22Rv1 (cell line): ENCODE data around the gene CLEC16A.

ENCODE experiments used
- H3K27ac ChIP-seq: fragments of 450-650 bp; 2 replicates; pipeline ENCODE4 v1.5.1; 2017
- CTCF ChIP-seq: fragments of 450-650 bp; IDR thresholded peaks from 2 replicates; pipeline ENCODE4 v1.5.1; 2017; ENCODE audit warnings: mild to moderate bottlenecking
- ZFX ChIP-seq: fragments of 450-650 bp; IDR thresholded peaks from 2 replicates; pipeline ENCODE4 v1.6.1; 2017; ENCODE audit warnings: antibody characterized with exemption, borderline replicate concordance

CLEC16A gene

GRCh38 chr16:10980813-10981212, 36.4 kb downstream of the CLEC16A start:
- no peak for TF ChIP-seq ZFX
- TF ChIP-seq CTCF, result no peak

GRCh38 chr16:10981697-10982216, 37.4 kb downstream of the CLEC16A start:
- TF ChIP-seq CTCF (peak; percentile 57), ZFX (no peak)
- no peak overlapping the region for H3K27ac ChIP-seq

More at GRCh38 chr16:10980813-10981212, 36.4 kb downstream of the CLEC16A start:
- H3K27ac ChIP-seq, result no peak overlapping the region

- TF ChIP-seq CTCF (no peak), ZFX (no peak)
- no peak overlapping the region for H3K27ac ChIP-seq
These were observed 38.2 kb downstream of the CLEC16A start for GRCh38 chr16:10982465-10983150.

GRCh38 chr16:10983159-10983558, 38.8 kb downstream of the CLEC16A start:
- TF ChIP-seq CTCF (peak; percentile 48), ZFX (no peak)
- H3K27ac ChIP-seq, result no peak overlapping the region

- no peak overlapping the region for H3K27ac ChIP-seq
- TF ChIP-seq CTCF (no peak), ZFX (no peak)
These were observed 40.1 kb downstream of the CLEC16A start for GRCh38 chr16:10984509-10984908.

GRCh38 chr16:10987361-10988163, 43.2 kb downstream of the CLEC16A start:
- no peak overlapping the region for H3K27ac ChIP-seq
- TF ChIP-seq CTCF (no peak), ZFX (no peak)
